GM12875 (cell line): Measurements from ENCODE around the gene DENND2A.
"Not testable (repeated sequence)": the region's sequence is repeated elsewhere in the genome, so short reads cannot be mapped to it uniquely, and the experiment has no call there.

Experiments
- H3K4me3 ChIP-seq: one replicate; pipeline ENCODE4 v1.5.1; 2011; ENCODE audit warnings: low read depth, low read length, control low read depth
- CTCF ChIP-seq: IDR thresholded peaks from 2 replicates; pipeline ENCODE4 v1.5.1; 2011; ENCODE audit warnings: low read depth, mild to moderate bottlenecking, control low read depth, inconsistent platforms, low read length, moderate library complexity, borderline replicate concordance; ENCODE audit not compliant: insufficient read depth

Gene DENND2A

GRCh38 chr7:140568021-140568813, 72.4 kb downstream of the DENND2A start:
- no peak for TF ChIP-seq CTCF
- no peak overlapping the region for H3K4me3 ChIP-seq

GRCh38 chr7:140566186-140566585, 74.4 kb downstream of the DENND2A start:
- H3K4me3 ChIP-seq = not testable (repeated sequence)

GRCh38 chr7:140565761-140566160, 74.9 kb downstream of the DENND2A start:
- H3K4me3 ChIP-seq = not testable (repeated sequence)

GRCh38 chr7:140564643-140565042, 76.0 kb downstream of the DENND2A start:
- H3K4me3 ChIP-seq = no peak overlapping the region
- no peak for TF ChIP-seq CTCF

- no peak overlapping the region for H3K4me3 ChIP-seq
- no peak for TF ChIP-seq CTCF
These were observed 77.6 kb downstream of the DENND2A start for GRCh38 chr7:140562926-140563481.

DNA sequence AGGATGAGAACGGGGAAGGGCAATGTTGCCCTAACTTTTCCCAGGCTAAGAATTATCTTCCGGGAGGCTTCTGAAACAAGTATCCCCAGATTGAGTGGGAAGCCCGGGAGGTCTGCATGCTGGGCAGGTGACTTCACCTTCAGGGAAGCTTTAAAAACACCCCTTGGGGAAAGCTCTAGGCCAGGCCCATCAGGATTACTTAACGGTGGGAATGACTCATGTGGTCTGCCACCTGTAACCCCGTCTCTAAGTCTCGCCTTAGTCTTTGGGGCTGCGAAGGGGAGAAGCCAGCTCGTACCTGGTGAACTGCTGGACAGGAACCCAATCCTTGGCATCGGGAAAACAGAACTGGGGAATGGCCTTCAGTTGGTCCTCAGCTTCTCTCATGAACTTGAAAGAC, 81.2 kb downstream of the DENND2A start:
- TF ChIP-seq CTCF = no peak
- no peak overlapping the region for H3K4me3 ChIP-seq

DNA sequence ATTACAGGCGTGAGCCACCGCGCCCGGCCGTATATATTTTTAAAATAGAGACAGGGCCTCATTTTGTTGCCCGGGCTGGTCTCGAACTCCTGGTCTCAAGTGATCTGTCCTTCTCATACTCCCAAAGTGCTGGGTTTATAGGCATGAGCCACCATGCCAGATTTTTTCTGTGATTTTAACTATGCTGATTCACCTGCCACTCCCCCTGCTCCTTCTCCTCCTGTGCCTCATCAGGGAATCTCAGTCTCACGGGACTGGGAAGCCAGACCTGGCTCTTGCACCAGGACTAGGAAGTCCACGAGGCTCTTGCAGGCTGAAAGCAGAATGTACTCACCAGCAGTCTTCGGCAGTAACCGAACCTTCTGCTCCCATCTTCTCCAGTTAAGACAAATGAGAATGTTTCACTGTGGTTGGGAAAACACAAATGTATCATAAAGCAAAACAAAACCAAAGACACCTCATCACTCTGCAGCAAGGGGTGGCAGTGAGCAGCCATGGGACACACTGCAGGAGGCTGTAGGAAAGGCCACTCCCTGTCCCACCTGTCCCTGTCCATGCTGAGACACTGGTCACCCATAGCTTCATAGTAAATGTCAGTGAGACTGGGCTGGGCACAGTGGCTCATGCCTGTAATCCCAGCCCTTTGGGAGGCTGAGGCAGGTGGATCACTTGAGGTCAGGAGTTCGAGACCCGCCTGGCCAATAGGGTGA, 82.6 kb downstream of the DENND2A start:
- no peak overlapping the region for H3K4me3 ChIP-seq
- no peak for TF ChIP-seq CTCF

DNA sequence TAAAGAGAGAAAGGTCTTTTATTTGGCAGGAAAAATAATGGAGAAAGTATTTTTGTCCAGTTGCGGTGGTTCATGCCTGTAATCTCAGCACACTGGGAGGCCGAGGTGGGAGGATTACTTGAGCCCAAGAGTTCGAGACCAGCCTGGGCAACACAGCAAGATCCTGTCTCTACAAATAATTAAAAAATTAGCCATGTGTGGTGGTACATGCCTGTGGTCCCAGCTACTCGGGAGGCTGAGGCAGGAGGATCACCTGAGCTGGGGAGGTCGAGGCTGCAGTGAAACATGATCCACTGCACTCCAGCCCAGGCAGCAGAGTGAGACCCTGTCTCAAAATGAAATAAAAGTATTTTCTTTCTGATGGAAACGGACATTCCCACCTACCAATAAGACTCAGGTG, 83.5 kb downstream of the DENND2A start:
- no peak for TF ChIP-seq CTCF
- no peak overlapping the region for H3K4me3 ChIP-seq

DNA sequence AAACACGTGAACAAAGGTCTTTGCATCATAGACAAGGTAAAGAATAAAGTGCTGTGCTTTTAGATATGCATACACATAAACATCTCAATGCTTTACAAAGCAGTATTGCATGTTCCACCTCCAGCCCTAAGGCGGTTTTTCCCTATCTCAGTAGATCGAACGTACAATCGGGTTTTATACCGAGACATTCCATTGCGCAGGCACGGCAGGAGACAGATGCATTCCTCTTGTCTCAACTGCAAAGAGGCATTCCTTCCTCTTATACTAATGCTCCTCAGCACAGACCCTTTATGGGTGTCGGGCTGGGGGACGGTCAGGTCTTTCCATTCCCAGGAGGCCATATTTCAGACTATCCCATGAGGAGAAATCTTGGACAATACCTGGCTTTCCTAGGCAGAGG, 87.4 kb downstream of the DENND2A start:
- not testable (repeated sequence) for H3K4me3 ChIP-seq
